GM21576 (cell line): ENCODE measurements around the gene ARHGAP22.
"Not testable (repeated sequence)": the region's sequence is repeated elsewhere in the genome, so short reads cannot be mapped to it uniquely, and the experiment has no call there.

ENCODE experiments used
- ATAC-seq: cut with Tn5 transposase; IDR thresholded peaks from one replicate; pipeline ENCODE4 v1.9.1; 2021; ENCODE audit warnings: mild to moderate bottlenecking, moderate library complexity; ENCODE audit not compliant: unreplicated experiment

Gene ARHGAP22, protein sequence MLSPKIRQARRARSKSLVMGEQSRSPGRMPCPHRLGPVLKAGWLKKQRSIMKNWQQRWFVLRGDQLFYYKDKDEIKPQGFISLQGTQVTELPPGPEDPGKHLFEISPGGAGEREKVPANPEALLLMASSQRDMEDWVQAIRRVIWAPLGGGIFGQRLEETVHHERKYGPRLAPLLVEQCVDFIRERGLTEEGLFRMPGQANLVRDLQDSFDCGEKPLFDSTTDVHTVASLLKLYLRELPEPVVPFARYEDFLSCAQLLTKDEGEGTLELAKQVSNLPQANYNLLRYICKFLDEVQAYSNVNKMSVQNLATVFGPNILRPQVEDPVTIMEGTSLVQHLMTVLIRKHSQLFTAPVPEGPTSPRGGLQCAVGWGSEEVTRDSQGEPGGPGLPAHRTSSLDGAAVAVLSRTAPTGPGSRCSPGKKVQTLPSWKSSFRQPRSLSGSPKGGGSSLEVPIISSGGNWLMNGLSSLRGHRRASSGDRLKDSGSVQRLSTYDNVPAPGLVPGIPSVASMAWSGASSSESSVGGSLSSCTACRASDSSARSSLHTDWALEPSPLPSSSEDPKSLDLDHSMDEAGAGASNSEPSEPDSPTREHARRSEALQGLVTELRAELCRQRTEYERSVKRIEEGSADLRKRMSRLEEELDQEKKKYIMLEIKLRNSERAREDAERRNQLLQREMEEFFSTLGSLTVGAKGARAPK

GRCh38 chr10:48604991-48605508 lies at the start of gene ARHGAP22:
TSS of gene ARHGAP22 (minus strand) at chr10:48605073. CDS start at chr10:48604796, 277 bp downstream.
- no peak for ATAC-seq

DNA sequence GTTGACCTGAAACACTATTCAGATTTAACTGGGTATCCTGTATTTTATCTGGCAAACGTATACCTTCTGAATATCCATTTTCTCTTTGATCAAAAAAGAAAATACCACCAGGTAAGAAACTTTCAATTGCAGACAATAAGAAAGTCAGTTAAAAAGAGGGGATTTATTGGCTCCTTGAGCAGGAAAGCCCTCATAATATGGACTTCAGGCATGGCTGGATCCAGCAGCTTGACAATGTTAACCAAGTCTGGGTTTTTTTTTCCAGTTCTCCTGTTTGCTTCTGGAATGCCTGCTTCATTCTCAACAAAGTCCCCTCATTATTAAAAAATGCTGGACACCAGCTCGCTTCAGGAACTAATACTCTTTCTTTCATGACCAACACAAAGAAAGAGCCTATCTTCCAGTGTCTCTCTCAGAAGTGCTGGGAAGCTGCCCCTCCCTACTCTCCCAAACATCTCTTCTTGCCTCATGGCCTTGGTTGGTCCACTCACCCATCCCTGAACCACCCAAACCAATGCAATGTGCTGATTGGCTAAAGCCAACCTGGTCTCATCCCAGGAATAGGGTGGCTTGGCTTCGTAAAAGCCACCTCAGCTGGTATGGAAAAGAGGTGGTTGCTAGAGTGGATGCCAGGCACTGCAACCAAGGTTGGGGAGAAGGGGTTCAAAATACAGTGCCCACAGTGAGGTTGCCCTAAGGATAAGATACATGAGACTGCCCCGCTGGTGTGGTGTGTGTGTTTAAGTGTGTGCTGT lies 49.2 kb upstream of the ARHGAP22 start:
- ATAC-seq: no peak

DNA sequence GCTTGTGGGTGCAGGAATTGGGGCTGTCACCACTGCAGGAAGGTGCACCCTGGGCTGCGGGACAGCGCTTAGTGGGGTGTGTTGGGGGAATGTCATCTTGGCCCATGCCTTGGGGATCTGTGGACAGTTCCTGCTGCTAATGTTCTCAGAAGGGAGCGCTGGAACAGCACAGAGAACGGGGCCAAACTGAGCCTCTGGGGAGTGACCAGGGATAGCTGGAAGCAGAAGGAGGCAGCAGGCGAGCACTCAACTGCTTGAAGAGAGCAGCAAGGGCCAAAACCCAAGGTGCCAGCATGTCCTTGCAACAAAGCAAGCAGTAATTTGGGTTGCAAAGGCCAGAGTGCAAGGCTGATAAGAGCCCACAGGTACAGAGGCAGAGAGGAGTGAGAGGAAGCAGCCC lies 48.5 kb upstream of the ARHGAP22 start:
- no peak for ATAC-seq

GRCh38 chr10:48652344-48652743 lies 47.5 kb upstream of the ARHGAP22 start:
- ATAC-seq: no peak

DNA sequence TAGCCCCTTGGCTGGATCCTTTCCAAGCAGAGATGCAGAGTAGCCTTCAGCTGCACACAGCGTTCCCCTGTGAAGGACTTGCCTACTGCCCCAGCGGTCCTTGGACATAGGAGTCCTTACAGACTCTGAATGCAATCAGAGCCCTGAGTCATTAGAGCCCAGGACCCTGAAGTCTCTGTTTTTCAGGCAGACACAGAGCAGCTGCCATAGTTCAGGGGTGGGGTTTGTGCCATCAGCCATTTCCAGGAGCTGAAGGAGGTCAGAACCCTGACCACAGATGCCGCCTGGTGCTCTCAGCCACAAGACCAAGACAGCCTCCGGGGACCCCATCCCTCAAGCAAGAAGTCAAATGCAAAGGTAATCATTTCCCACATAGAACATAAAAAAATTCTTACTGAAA lies 47.0 kb upstream of the ARHGAP22 start:
- no peak for ATAC-seq

DNA sequence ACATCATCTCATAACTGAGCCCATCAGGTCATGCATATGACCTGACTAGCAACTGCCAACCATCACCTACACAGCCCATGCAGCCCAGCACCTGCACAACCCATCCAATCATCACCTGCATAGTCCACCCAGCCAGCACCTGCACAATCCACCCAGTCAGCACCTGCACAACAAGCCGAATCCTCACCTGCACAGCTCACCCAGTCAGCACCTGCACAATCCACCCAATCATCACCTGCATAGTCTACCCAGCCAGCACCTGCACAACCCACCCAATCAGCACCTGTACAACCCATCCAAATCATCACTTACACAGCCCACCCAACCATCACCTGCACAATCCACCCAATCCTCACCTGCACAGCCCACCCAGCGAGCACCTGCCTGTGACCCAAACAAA lies 46.4 kb upstream of the ARHGAP22 start:
- no peak for ATAC-seq

DNA sequence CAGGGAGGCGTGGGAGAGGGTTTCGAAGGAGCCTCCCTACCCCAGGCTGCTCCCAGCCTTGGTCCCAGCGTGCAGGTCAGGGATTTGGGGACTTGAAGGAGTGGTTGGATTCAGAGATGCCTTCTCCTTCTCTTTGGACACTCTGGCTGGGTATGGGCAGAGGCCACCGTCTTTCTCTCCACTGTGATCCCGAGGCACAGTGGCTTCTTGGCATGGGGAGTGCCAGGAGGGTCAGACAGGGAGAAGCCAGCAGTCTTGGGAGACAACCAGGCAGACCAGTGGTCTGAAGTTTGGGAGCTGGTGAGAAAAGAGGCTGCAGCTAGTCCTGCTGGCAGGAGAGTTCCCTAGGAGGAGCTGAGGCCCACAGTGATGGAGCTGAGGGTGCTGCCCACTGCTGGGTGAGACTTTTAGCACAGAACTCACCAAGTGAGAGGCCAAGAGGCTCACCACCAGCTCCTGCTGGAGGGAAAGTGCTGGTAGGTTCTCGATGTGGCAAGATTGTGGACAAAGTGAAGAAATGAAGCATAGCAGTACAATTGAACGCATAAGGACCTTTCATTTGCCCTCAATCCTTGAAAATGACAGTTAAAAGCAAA lies 44.6 kb upstream of the ARHGAP22 start:
- ATAC-seq: no peak

- no peak for ATAC-seq
Observed at GRCh38 chr10:48648172-48648942, 43.5 kb upstream of the ARHGAP22 start.

DNA sequence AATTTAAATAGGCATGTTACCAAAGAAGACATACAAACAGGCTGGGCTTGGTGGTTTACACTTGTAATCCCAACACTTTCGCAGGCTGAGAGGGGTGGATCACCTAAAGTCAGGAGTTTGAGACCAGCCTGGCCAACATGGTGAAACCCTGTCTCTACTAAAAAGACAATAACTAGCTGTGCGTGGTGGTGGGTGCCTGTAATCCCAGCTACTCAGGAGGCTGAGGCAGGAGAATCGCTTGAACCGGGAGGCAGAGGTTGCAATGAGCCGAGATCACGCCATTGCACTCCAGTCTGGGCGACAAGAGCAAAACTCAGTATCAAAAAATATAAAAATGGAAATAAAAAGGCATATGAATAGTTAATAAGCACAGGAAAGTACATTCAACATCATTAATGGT lies 42.2 kb upstream of the ARHGAP22 start:
- not testable (repeated sequence) for ATAC-seq

- no peak for ATAC-seq
Observed at GRCh38 chr10:48645600-48645999, 40.7 kb upstream of the ARHGAP22 start.

- ATAC-seq: not testable (repeated sequence)
Observed at GRCh38 chr10:48641099-48641690, 36.3 kb upstream of the ARHGAP22 start.

DNA sequence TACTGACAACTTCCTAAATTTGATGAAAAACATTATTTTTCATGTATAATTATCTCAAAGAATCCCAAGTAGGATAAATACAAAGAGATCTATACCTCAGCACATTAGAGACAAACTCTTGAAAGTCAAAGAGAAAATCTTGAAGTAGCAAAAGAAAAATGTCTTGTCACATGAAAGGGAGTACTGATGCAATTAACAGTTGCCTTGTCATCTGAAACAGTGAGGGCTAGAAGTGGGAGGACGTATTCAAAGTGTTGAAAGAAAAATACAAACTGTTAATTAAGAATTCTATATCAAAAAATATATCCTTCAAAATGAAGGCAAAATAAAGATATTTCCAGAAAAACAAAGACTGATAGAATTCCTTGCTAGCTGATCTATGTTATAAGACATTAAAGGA lies 35.5 kb upstream of the ARHGAP22 start:
- ATAC-seq: no peak

- no peak for ATAC-seq
Observed at GRCh38 chr10:48639632-48640031, 34.8 kb upstream of the ARHGAP22 start.

DNA sequence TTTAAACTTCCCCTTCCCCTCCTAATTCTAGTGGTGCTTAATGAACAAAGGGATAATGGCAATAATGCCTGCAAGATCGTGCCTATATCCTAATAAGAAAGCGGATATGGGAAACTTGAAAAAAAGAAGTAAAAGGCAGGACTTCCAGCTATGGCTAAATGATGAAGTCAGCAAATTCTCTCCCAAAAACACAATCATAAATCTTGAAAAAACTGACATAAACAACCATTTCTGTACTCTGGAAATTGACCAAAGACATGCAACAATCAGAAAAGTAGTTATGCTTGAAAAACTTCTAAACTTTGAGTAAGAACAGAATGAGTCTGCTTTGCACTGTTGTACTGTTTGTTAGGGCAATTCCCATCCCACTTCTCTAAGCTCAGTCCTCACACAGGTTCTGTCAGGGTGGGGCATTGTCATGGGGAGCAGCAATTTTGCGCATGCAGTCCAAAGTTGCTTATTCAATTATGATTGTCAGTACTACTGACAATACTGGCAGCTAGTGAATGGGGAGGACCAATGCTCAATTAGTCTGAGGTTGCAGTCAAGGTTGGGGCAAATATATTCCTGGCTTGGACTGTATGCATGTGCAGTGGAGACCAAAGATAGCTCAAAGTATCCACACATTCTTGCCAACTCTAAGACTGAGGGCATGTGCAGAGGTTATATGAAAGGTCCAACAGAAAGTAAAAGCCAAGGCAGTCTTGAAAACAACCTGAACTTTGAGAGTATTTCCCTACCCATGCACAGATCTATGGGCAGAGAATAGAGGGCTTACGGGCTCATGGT lies 34.1 kb upstream of the ARHGAP22 start:
- ATAC-seq: no peak

DNA sequence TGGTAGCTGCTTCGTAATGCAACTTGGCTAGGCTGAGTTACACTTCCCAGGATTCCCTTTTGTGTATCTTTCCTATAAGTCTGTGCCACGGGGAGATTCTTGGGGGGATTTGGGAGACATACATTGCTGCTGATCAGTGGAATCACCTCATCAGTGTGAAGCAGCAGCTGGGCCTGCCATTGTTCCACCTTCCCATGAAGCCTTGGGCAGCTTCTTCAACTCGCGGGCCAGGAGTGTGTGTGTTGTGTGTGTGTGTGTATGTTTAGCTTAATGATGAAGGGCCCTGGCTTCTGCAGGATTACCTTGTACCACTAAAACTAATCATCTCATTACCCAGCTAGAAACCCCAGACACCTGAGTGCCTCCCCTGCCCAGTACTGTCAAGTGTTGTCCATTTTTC lies 33.3 kb upstream of the ARHGAP22 start:
- no peak for ATAC-seq

- ATAC-seq: no peak
Observed at GRCh38 chr10:48636901-48637300, 32.0 kb upstream of the ARHGAP22 start.

- ATAC-seq: no peak
Observed at GRCh38 chr10:48636231-48636630, 31.4 kb upstream of the ARHGAP22 start.

DNA sequence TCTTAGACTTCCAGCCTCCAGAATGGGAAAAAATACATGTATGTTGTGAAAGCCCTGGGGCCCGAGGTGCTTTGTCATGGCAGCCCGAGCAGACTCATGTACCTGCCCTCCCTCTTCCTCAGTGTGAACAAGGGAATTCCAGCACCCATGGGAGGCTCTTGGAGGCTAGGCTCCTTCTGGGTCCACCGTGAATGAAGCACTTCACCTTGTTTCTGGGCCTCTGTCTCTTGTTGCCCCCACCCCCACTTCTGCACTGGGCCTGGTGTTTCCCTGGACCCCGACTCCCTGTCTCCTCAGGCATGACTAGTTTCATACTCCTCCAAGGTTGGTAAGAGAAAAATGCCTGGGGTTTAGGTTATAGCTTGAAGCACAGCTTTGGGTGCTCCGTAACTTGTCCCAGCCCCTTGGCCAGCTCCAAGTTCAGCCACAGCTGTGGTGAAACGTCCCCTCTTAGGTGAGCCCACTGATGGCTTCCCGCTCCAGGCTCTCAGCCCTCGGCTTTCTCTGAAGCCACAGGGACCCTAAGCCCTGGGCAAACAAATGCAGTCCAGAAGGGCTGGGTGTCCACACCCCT lies 30.2 kb upstream of the ARHGAP22 start:
- no peak for ATAC-seq
